ENCODE measurements around the gene RAB10. TPM values are rescaled to one million over a fixed set of nuclear protein-coding genes. Genes with fewer than 3 reads are reported as not detected.

The RAB10 gene
- total and polyA plus RNA-seq, 4 donors: 45.8 to 92.4 (median 69.0) TPM

- DNase-seq: no peak
- Histone ChIP-seq H3K27ac (ENCODE audit: low read depth in 1 of 2, low read length in 2 of 2) (no peak overlapping the region), H3K9me3 (ENCODE audit: control insufficient read depth, low read length) (no peaks in the 10 kb centered on the region), H3K27me3 (ENCODE audit: control insufficient read depth in 1 of 2, insufficient read depth in 2 of 2, low read length in 1 of 2) (no peaks in the 10 kb centered on the region), H3K4me3 (ENCODE audit: low read length in 2 of 2) (no peak overlapping the region), H3K36me3 (ENCODE audit: control insufficient read depth in 1 of 2, insufficient read depth in 2 of 2, low read length in 1 of 2) (no peaks in the 10 kb centered on the region), H3K4me1 (ENCODE audit: control insufficient read depth in 1 of 2, insufficient read depth in 2 of 2, low read length in 2 of 2) (no peaks in the 10 kb centered on the region)
- WGBS, 2 donors: 82 to 87% methylated on average over 14 of the region's 14 CpGs
- intact Hi-C loops (cut with DNase I): no loop called here
- ATAC-seq (ENCODE audit: low FRiP score): no peak
Observed at GRCh38 chr2:26169681-26170414, 136.0 kb downstream of the RAB10 start.

- Histone ChIP-seq H3K36me3 (ENCODE audit: control insufficient read depth in 1 of 2, insufficient read depth in 2 of 2, low read length in 1 of 2) (no peaks in the 10 kb centered on the region), H3K4me1 (ENCODE audit: control insufficient read depth in 1 of 2, insufficient read depth in 2 of 2, low read length in 2 of 2) (no peaks in the 10 kb centered on the region), H3K9me3 (ENCODE audit: control insufficient read depth, low read length) (no peaks in the 10 kb centered on the region), H3K27me3 (ENCODE audit: control insufficient read depth in 1 of 2, insufficient read depth in 2 of 2, low read length in 1 of 2) (no peaks in the 10 kb centered on the region), H3K4me3 (ENCODE audit: low read length in 2 of 2) (no peak overlapping the region), H3K27ac (ENCODE audit: low read depth in 1 of 2, low read length in 2 of 2) (no peak overlapping the region)
- intact Hi-C loops (cut with DNase I): no loop called here
- DNase-seq: no peak
- no peak for ATAC-seq (ENCODE audit: low FRiP score)
- WGBS, 2 donors: 93% methylated on average over 9 of the region's 9 CpGs
Observed at GRCh38 chr2:26170795-26171194, 136.9 kb downstream of the RAB10 start.

- Histone ChIP-seq H3K27ac (ENCODE audit: low read depth in 1 of 2, low read length in 2 of 2) (no peak overlapping the region), H3K4me1 (ENCODE audit: control insufficient read depth in 1 of 2, insufficient read depth in 2 of 2, low read length in 2 of 2) (no peaks in the 10 kb centered on the region), H3K27me3 (ENCODE audit: control insufficient read depth in 1 of 2, insufficient read depth in 2 of 2, low read length in 1 of 2) (no peaks in the 10 kb centered on the region), H3K4me3 (ENCODE audit: low read length in 2 of 2) (peak overlapping the region; percentile 21 to 41), H3K36me3 (ENCODE audit: control insufficient read depth in 1 of 2, insufficient read depth in 2 of 2, low read length in 1 of 2) (no peaks in the 10 kb centered on the region), H3K9me3 (ENCODE audit: control insufficient read depth, low read length) (no peaks in the 10 kb centered on the region)
- intact Hi-C loops (cut with DNase I): no loop called here
- 19 to 44% methylated on average over 21 to 56 of the region's 56 CpGs for WGBS, 2 donors
- ATAC-seq (ENCODE audit: low FRiP score): no peak
- DNase-seq: no peak
Observed at GRCh38 chr2:26172189-26172870, 138.4 kb downstream of the RAB10 start.

DNA sequence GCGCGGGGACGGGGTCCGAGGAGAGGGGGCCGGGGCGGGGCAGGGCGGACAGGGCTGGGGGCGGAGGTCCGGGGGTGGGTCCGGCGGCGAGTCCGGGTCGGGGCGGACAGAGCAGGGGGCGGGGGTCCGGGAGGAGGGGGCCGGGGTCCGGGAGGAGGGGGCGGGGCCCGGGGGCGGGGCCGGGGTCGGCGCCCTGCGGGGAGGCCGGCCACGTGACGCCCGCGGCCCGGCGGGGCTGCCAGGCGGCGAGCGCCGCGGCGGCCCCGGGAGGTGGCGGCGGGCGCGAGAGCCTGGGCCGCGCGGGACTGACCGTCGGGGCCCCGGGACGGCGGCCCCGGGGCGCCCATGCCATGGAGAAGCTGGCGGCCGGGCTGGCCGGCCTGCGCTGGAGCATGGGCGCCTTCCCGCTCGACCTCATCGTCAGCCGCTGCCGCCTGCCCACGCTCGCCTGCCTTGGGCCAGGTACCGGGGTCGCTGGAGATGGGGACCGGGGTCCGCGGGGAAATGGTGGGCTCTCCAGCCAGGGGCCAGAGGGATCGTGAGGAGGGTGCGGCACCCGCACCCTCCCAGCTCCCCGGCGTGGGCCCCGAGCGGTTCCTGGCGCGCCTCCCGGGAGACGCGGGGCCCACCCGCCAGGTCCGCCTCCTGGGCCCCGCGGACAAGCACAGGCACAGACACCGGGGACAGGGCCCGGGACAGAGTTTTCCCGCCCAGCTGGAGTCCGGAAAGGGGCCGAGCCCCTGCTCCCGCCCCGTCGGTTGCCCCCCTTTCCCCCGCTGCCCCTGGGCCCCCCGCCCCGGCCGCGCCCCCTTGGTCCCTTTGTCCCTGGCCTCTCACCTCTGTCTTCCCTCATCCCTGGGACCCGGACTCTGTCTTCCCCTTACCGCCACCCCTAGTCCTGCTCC, 139.2 kb downstream of the RAB10 start, which contains the start of gene GAREM2:
Gene GAREM2 (plus strand): TSS at position 218 of the 905 bp plus-strand sequence. CDS start 133 bp downstream, at position 351.
- no peaks in the 10 kb centered on the region for H3K4me1 ChIP-seq (ENCODE audit: control insufficient read depth in 1 of 2, insufficient read depth in 2 of 2, low read length in 2 of 2)
- no peaks in the 10 kb centered on the region for H3K9me3 ChIP-seq (ENCODE audit: control insufficient read depth, low read length)
- DNase-seq (no peak), ATAC-seq (ENCODE audit: low FRiP score) (no peak)
- intact Hi-C loops (cut with DNase I): no loop called here
- WGBS, 2 donors: 1 to 2% methylated on average over 27 to 98 of the region's 102 CpGs
- H3K4me3 ChIP-seq (ENCODE audit: low read length in 2 of 2): peak within 1 kb of the TSS; percentile 21 to 41
- no peak within 1 kb of the TSS for H3K27ac ChIP-seq (ENCODE audit: low read depth in 1 of 2, low read length in 2 of 2)
- H3K27me3 ChIP-seq (ENCODE audit: control insufficient read depth in 1 of 2, insufficient read depth in 2 of 2, low read length in 1 of 2): no peaks in the 10 kb centered on the region
- H3K36me3 ChIP-seq (ENCODE audit: control insufficient read depth in 1 of 2, insufficient read depth in 2 of 2, low read length in 1 of 2): no peaks in the 10 kb centered on the region

GRCh38 chr2:26173776-26174482, 140.0 kb downstream of the RAB10 start:
- Histone ChIP-seq H3K4me3 (ENCODE audit: low read length in 2 of 2) (peak overlapping the region in 1 of 2 donors; percentile 41), H3K4me1 (ENCODE audit: control insufficient read depth in 1 of 2, insufficient read depth in 2 of 2, low read length in 2 of 2) (no peaks in the 10 kb centered on the region), H3K9me3 (ENCODE audit: control insufficient read depth, low read length) (no peaks in the 10 kb centered on the region), H3K27ac (ENCODE audit: low read depth in 1 of 2, low read length in 2 of 2) (no peak overlapping the region), H3K36me3 (ENCODE audit: control insufficient read depth in 1 of 2, insufficient read depth in 2 of 2, low read length in 1 of 2) (no peaks in the 10 kb centered on the region), H3K27me3 (ENCODE audit: control insufficient read depth in 1 of 2, insufficient read depth in 2 of 2, low read length in 1 of 2) (no peaks in the 10 kb centered on the region)
- intact Hi-C loops (cut with DNase I): no loop called here
- WGBS, 2 donors: 15 to 21% methylated on average over 41 to 46 of the region's 46 CpGs
- no peak for DNase-seq
- ATAC-seq (ENCODE audit: low FRiP score): no peak

DNA sequence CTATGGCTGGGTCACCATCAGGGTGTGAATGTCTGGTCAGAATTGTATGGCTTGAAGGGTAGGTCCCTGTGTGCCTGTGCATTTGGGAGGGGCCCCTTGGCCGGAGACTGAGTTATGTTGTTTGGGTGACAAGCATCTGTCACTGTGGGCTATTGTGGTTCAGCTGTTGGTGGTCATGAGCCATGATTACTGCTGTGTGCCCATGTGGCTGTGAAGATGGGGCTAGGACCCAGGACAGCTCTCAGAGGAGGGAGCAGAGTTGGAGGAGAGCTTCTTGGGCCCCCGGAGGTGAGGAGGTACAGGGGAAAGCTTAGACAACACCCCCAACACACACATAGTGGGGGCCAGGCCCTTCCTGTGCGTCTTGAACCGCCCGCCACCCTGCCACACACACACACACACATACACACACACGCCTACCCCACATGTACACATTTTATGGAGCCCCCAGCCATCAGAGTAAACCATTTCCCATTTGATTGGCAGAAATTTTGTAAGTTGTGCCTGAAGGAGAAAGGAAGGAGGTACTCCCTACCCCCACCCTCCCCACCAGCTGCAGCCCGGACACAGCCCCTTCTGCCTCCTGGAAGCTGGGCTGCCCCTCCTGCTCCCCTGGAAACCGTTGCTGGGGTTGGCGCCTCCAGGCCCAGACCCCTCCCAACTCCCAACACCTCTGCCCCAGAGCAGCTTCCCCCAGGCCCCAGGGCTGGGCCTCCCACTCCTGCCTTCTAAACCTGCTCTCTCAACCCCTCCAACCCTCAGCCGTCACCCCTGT, 141.0 kb downstream of the RAB10 start:
- no peaks in the 10 kb centered on the region for H3K9me3 ChIP-seq (ENCODE audit: control insufficient read depth, low read length)
- H3K27me3 ChIP-seq (ENCODE audit: control insufficient read depth in 1 of 2, insufficient read depth in 2 of 2, low read length in 1 of 2): no peaks in the 10 kb centered on the region
- DNase-seq: no peak
- no peaks in the 10 kb centered on the region for H3K4me1 ChIP-seq (ENCODE audit: control insufficient read depth in 1 of 2, insufficient read depth in 2 of 2, low read length in 2 of 2)
- ATAC-seq (ENCODE audit: low FRiP score): no peak
- 79 to 84% methylated on average over 10 of the region's 10 CpGs for WGBS, 2 donors
- intact Hi-C loops (cut with DNase I): no loop called here
- H3K4me3 ChIP-seq (ENCODE audit: low read length in 2 of 2): no peak overlapping the region
- no peaks in the 10 kb centered on the region for H3K36me3 ChIP-seq (ENCODE audit: control insufficient read depth in 1 of 2, insufficient read depth in 2 of 2, low read length in 1 of 2)
- no peak overlapping the region for H3K27ac ChIP-seq (ENCODE audit: low read depth in 1 of 2, low read length in 2 of 2)

DNA sequence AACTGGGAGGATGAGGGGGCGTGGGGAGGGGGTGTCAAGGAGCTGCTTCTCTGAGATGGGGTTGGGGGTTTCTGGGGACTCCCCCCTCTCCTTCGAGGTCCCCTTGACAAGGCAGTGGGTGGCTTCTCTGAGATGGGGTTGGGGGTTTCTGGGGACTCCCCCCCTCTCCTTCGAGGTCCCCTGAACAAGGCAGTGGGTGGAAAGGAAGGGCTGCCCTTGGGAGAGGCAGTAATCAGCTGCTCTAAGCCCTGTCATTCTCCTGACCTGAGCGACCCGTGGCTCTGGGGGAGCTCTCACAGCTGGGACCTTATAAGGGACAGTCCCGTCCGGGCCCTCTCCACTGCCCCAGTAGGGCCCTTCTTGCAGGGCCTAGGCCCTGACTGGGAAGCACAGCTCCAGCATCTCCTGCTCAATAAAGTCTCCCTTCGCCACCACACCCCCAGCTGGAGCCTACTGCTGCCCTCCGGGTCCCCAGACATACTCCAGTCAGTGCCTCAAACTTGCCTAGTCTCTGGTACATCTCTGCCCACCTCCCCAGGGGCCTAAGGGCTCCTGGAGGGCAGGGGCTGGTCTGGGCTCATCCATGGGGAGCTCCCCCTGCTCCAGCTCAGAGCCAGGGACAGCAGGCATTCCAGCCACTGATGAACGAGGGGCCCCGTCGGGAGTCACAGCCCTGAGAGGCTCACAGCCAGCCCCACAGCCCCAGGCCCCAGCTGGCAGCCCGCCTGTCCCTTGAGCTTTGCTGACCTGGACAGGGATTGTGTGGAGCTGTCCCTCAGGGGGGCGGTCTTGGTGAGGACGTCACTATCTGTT, 141.8 kb downstream of the RAB10 start:
- H3K4me3 ChIP-seq (ENCODE audit: low read length in 2 of 2): no peak overlapping the region
- no peak for DNase-seq
- H3K27ac ChIP-seq (ENCODE audit: low read depth in 1 of 2, low read length in 2 of 2): no peak overlapping the region
- intact Hi-C loops (cut with DNase I): no loop called here
- H3K27me3 ChIP-seq (ENCODE audit: control insufficient read depth in 1 of 2, insufficient read depth in 2 of 2, low read length in 1 of 2): no peaks in the 10 kb centered on the region
- ATAC-seq (ENCODE audit: low FRiP score): no peak
- no peaks in the 10 kb centered on the region for H3K4me1 ChIP-seq (ENCODE audit: control insufficient read depth in 1 of 2, insufficient read depth in 2 of 2, low read length in 2 of 2)
- H3K9me3 ChIP-seq (ENCODE audit: control insufficient read depth, low read length): no peaks in the 10 kb centered on the region
- no peaks in the 10 kb centered on the region for H3K36me3 ChIP-seq (ENCODE audit: control insufficient read depth in 1 of 2, insufficient read depth in 2 of 2, low read length in 1 of 2)
- 82% methylated on average over 15 of the region's 15 CpGs for WGBS, 2 donors
